HCT116 (cell line): ENCODE measurements around the gene PCARE. TPM values are rescaled to one million over a fixed set of nuclear protein-coding genes. Genes with fewer than 3 reads are reported as not detected.

Source experiments
- ATAC-seq: fragments of 200-7000 bp; cut with Tn5 transposase; 2 replicates; pipeline ENCODE4 v1.9.1; 2020; ENCODE audit warnings: mild to moderate bottlenecking, moderate library complexity
- BruUV-seq: library from RNA; stranded (reverse); fragments of 400-500 nt; replicated peaks from 2 replicates; lab custom pipeline; 2021; lab: Mats Ljungman, UMichigan
- CTCF ChIA-PET: fragments of 300-600 bp; sonication (Branson Sonifier 250); formaldehyde crosslinking; loops from one replicate; lab custom pipeline; 2021; ENCODE audit warnings: antibody characterized with exemption; lab: Charles Lee
- POLR2A ChIA-PET: fragments of 300-600, 350-600 bp; sonication (Branson Sonifier 250); formaldehyde crosslinking; loops from one replicate; lab custom pipeline; 2021; ENCODE audit warnings: antibody characterized with exemption; lab: Charles Lee
- RAD21 ChIA-PET, 2 experiments: fragments of 300-600 bp; sonication (Branson Sonifier 250); formaldehyde crosslinking; loops; one replicate each; lab custom pipeline; 2023; ENCODE audit warnings: low total read pairs in 2 of 2; ENCODE audit not compliant: uncharacterized antibody in 2 of 2, unreplicated experiment in 2 of 2, low non-redundant PET in 1 of 2; lab: Charles Lee
- DNase-seq: peaks from one replicate; pipeline ENCODE4 v3.0.0-alpha.2; 2010; ENCODE audit warnings: low read depth, low spot score
- H2AFZ ChIP-seq: fragments of 200-600 bp; shearing (Covaris generic), sonication (generic); 2 replicates; pipeline ENCODE4 v1.6.1; 2017; ENCODE audit warnings: low read depth, mixed run types, mixed read lengths, antibody characterized with exemption, low read length; ENCODE audit not compliant: poor library complexity, severe bottlenecking
- H3K27ac ChIP-seq: 2 replicates; pipeline ENCODE4 v1.5.1; 2012; ENCODE audit warnings: low read depth, low read length
- H3K27me3 ChIP-seq: fragments of 200-600 bp; sonication (generic); 2 replicates; pipeline ENCODE4 v1.6.1; 2016; ENCODE audit warnings: mixed run types, low read length, mixed read lengths; ENCODE audit not compliant: insufficient read depth
- H3K36me3 ChIP-seq, 2 experiments: fragments of 200-500 bp in 1 of 2; fragments of 200-600 bp in 1 of 2; sonication (Bioruptor generic) in 1 of 2; sonication (generic) in 1 of 2; 2 replicates each; pipeline versions ENCODE4 v1.5.1 to v1.6.1; 2014 to 2016; ENCODE audit warnings: low read length in 2 of 2, inconsistent platforms in 1 of 2, mixed read lengths in 1 of 2, mixed run types in 1 of 2; ENCODE audit not compliant: insufficient read depth in 2 of 2, control insufficient read depth in 1 of 2
- H3K4me1 ChIP-seq, 2 experiments: fragments of 200-600 bp in 1 of 2; sonication (generic) in 1 of 2; 2 replicates each; pipeline versions ENCODE4 v1.5.1 to v1.6.1; 2012 to 2017; ENCODE audit warnings: low read length in 2 of 2, inconsistent platforms in 1 of 2, mild to moderate bottlenecking in 1 of 2, mixed read lengths in 1 of 2, mixed run types in 1 of 2, moderate library complexity in 1 of 2; ENCODE audit not compliant: insufficient read depth in 2 of 2, control insufficient read depth in 1 of 2
- H3K4me2 ChIP-seq: fragments of 200-600 bp; sonication (generic); 2 replicates; pipeline ENCODE4 v1.6.1; 2017; ENCODE audit warnings: mixed run types, low read length, mixed read lengths
- H3K4me3 ChIP-seq, 2 experiments: fragments of 200-600 bp in 1 of 2; sonication (generic) in 1 of 2; replicated peaks in 1 of 2; 2 replicates each; pipeline ENCODE4 v1.5.1; 2011 to 2016; ENCODE audit warnings: low read length in 2 of 2, control low read depth in 1 of 2, low read depth in 1 of 2, mild to moderate bottlenecking in 1 of 2, mixed read lengths in 1 of 2, mixed run types in 1 of 2
- H3K79me2 ChIP-seq: fragments of 200-600 bp; sonication (generic); 2 replicates; pipeline ENCODE4 v1.6.1; 2017; ENCODE audit warnings: mild to moderate bottlenecking, mixed run types, low read length, moderate library complexity, mixed read lengths; ENCODE audit not compliant: insufficient read depth
- H3K9ac ChIP-seq: fragments of 200-600 bp; sonication (generic); 2 replicates; pipeline ENCODE4 v1.6.1; 2016; ENCODE audit warnings: low read length, mixed read lengths
- H3K9me2 ChIP-seq: fragments of 200-600 bp; sonication (generic), shearing (Covaris generic); 2 replicates; pipeline ENCODE4 v1.6.1; 2017; ENCODE audit warnings: mixed run types, mild to moderate bottlenecking, moderate library complexity; ENCODE audit not compliant: insufficient read depth
- H3K9me3 ChIP-seq, 2 experiments: fragments of 200-500 bp in 1 of 2; fragments of 200-600 bp in 1 of 2; sonication (Bioruptor generic) in 1 of 2; sonication (generic) in 1 of 2; 2 replicates each; pipeline ENCODE4 v1.6.1; 2014 to 2017; ENCODE audit warnings: low read length in 2 of 2, mixed read lengths in 2 of 2, inconsistent platforms in 1 of 2, low read depth in 1 of 2, mild to moderate bottlenecking in 1 of 2, mixed run types in 1 of 2, moderate library complexity in 1 of 2; ENCODE audit not compliant: control insufficient read depth in 1 of 2, insufficient read depth in 1 of 2
- H4K20me1 ChIP-seq: fragments of 200-600 bp; sonication (generic), shearing (Covaris generic); 2 replicates; pipeline ENCODE4 v1.6.1; 2017; ENCODE audit warnings: mixed run types, mild to moderate bottlenecking, moderate library complexity; ENCODE audit not compliant: insufficient read depth
- CBX3 ChIP-seq: IDR thresholded peaks from 2 replicates; pipeline ENCODE4 v1.6.1; 2012; ENCODE audit warnings: low read depth
- CEBPB ChIP-seq: IDR thresholded peaks from 2 replicates; pipeline ENCODE4 v1.6.1; 2012; ENCODE audit warnings: low read depth
- ELF1 ChIP-seq: IDR thresholded peaks from 2 replicates; pipeline ENCODE4 v1.6.1; 2012; ENCODE audit warnings: low read depth, borderline replicate concordance
- EZH2 ChIP-seq: fragments of 200-600 bp; sonication (generic); IDR thresholded peaks from 2 replicates; pipeline ENCODE4 v1.6.1; 2017; ENCODE audit warnings: antibody characterized with exemption, mixed run types
- FOSL1 ChIP-seq: IDR thresholded peaks from 2 replicates; pipeline ENCODE4 v1.6.1; 2012; ENCODE audit warnings: low read depth
- JUND ChIP-seq: IDR thresholded peaks from 2 replicates; pipeline ENCODE4 v1.6.1; 2012
- POLR2AphosphoS5 ChIP-seq: IDR thresholded peaks from 2 replicates; pipeline ENCODE4 v1.6.1; 2011; ENCODE audit warnings: mild to moderate bottlenecking, low read depth, low read length, moderate library complexity
- SP1 ChIP-seq: IDR thresholded peaks from 2 replicates; pipeline ENCODE4 v1.6.1; 2012; ENCODE audit warnings: low read depth
- SRF ChIP-seq: IDR thresholded peaks from 2 replicates; pipeline ENCODE4 v1.6.1; 2012; ENCODE audit warnings: low read depth
- TCF7L2 ChIP-seq: IDR thresholded peaks from 2 replicates; pipeline ENCODE4 v1.7.0; 2011; ENCODE audit warnings: borderline replicate concordance, inconsistent platforms; ENCODE audit not compliant: insufficient read depth, insufficient read length; ENCODE audit errors: extremely low read depth
- YY1 ChIP-seq: IDR thresholded peaks from 2 replicates; pipeline ENCODE4 v1.6.1; 2011; ENCODE audit warnings: low read length, low read depth, moderate library complexity, mild to moderate bottlenecking; ENCODE audit not compliant: insufficient replicate concordance; ENCODE audit errors: extremely low read depth
- intact Hi-C: fragments of 100-400 bp; cut with micrococcal nuclease; formaldehyde crosslinking; loops from 2 replicates; pipeline ENCODE4 v1.10.0; 2022
- total RNA-seq: library from RNA; stranded (reverse); gene quantifications from one replicate; pipeline ENCODE4 v1.2.1, GENCODE V29; 2021; ENCODE audit not compliant: unreplicated experiment
- TF ChIP-seq, protein P1 (sequence below): IDR thresholded peaks from 2 replicates; pipeline ENCODE4 v1.6.1; 2012

Gene PCARE
- total RNA-seq, 1 experiment from 2014 or later, result not detected

DNA sequence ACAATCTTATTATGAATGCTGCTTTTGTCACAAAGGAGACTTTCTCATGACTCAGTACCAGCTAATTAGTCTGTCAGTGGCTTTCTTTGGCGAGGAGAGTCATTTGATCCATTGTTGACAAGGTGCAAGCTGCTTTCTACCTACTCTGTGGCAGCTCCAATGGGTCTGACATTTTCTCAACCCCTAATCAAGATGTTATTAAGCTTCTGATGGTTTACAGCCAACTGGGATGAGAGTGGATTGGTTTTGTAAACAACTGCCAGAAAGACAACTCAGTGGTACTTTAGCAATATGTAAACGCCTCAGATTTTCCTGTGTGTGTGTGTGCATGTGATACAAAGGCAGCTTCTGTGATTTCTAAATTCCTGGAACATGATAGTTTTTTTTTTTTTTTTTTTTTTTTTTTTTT lies 32.7 kb upstream of the PCARE start:
- no peaks in the 10 kb centered on the region for H3K9me3 ChIP-seq
- peak overlapping the region; percentile 87 for H2AFZ ChIP-seq
- H3K36me3 ChIP-seq, result no peaks in the 10 kb centered on the region
- H4K20me1 ChIP-seq, result no peaks in the 10 kb centered on the region
- CTCF ChIA-PET, result no interaction called here
- peak overlapping the region; percentile 15; the same call in 1 of the 2 replicates for H3K9ac ChIP-seq
- no peaks in the 10 kb centered on the region for H3K9me2 ChIP-seq
- no peak overlapping the region for H3K4me3 ChIP-seq
- no peaks in the 10 kb centered on the region for H3K79me2 ChIP-seq
- peaks cover 11 to 52% of the 10 kb centered on the region in 2 experiments; a peak in 3 of 4 replicates for H3K4me1 ChIP-seq
- DNase-seq (peak; percentile 75), ATAC-seq (peak; percentile 59)
- RAD21 ChIA-PET, result no interaction called here
- intact Hi-C loops, result no loop called here
- BruUV-seq, result no TSS peak
- no peaks in the 10 kb centered on the region for H3K27me3 ChIP-seq
- peak overlapping the region; percentile 26; the same call in 1 of the 2 replicates for H3K27ac ChIP-seq
- POLR2A ChIA-PET, result interaction anchor here (0.7 to 6.4 kb wide), 10 partner anchors 9 to 1355 kb away, joined by 3 to 76 read pairs (median 4); partner anchors contain the start of gene WDR43
- H3K4me2 ChIP-seq, result peak overlapping the region; percentile 58
- TF ChIP-seq EZH2 (no peak), ELF1 (no peak), FOSL1 (peak; percentile 79), CBX3 (peak; percentile 74; the same call in 1 of the 2 replicates), SRF (peak; percentile 58; the same call in 1 of the 2 replicates), JUND (peak; percentile 84), YY1 (no peak), CEBPB (0 out of 2 replicates have a peak, but pooled peaks have one; percentile 14), TCF7L2 (no peak), SP1 (peak; percentile 74), POLR2AphosphoS5 (peak; percentile 50; the same call in 1 of the 2 replicates)
- TF ChIP-seq, protein P1, sequence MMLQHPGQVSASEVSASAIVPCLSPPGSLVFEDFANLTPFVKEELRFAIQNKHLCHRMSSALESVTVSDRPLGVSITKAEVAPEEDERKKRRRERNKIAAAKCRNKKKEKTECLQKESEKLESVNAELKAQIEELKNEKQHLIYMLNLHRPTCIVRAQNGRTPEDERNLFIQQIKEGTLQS, result no peak
